Keratinocyte (primary cell): ENCODE results near the gene HMCES. TPM values are rescaled to one million over a fixed set of nuclear protein-coding genes. Genes with fewer than 3 reads are reported as not detected.

Source experiments
- DNase-seq: peaks from one replicate; pipeline ENCODE4 v3.0.0-alpha.2; 2011; ENCODE audit warnings: low read depth, missing footprints, low spot score
- FAIRE-seq: peaks from 2 replicates; lab custom pipeline; 2011; peaks lifted over from hg19 to GRCh38; lab: Jason Lieb, UNC
- H2AFZ ChIP-seq: 2 replicates; pipeline ENCODE4 v1.6.0; 2012; ENCODE audit warnings: low read length, control low read depth, inconsistent platforms; ENCODE audit not compliant: control insufficient read depth
- H3K27ac ChIP-seq: 2 replicates; pipeline ENCODE4 v1.5.1; 2011; ENCODE audit warnings: low read length; ENCODE audit not compliant: control insufficient read depth, insufficient read depth
- H3K27me3 ChIP-seq: 3 replicates; pipeline ENCODE4 v1.6.0; 2011; ENCODE audit warnings: low read length; ENCODE audit not compliant: control insufficient read depth, insufficient read depth; ENCODE audit errors: extremely low read depth
- H3K36me3 ChIP-seq, 2 experiments: 2 replicates in 1 of 2; 3 replicates in 1 of 2; pipeline ENCODE4 v1.5.1; 2011; ENCODE audit warnings: low read length in 2 of 2, mild to moderate bottlenecking in 1 of 2; ENCODE audit not compliant: control insufficient read depth in 2 of 2, insufficient read depth in 2 of 2; ENCODE audit errors: extremely low read depth in 1 of 2
- H3K4me1 ChIP-seq: 3 replicates; pipeline ENCODE4 v1.5.1; 2011; ENCODE audit warnings: low read length; ENCODE audit not compliant: control insufficient read depth, insufficient read depth; ENCODE audit errors: extremely low read depth
- H3K4me2 ChIP-seq: 3 replicates; pipeline ENCODE4 v1.6.0; 2011; ENCODE audit warnings: low read depth, low read length; ENCODE audit not compliant: control insufficient read depth, insufficient read depth; ENCODE audit errors: extremely low read depth
- H3K4me3 ChIP-seq, 3 experiments: fragments of 200-600 bp in 1 of 3; sonication (generic) in 1 of 3; 2 replicates in 2 of 3; 3 replicates in 1 of 3; pipeline ENCODE4 v1.5.1; 2011 to 2016; ENCODE audit warnings: low read length in 3 of 3, mild to moderate bottlenecking in 3 of 3, control low read depth in 2 of 3, inconsistent platforms in 1 of 3, low read depth in 1 of 3, mixed read lengths in 1 of 3, mixed run types in 1 of 3, moderate library complexity in 1 of 3; ENCODE audit not compliant: control insufficient read depth in 2 of 3, insufficient read depth in 2 of 3; ENCODE audit errors: extremely low read depth in 1 of 3
- H3K79me2 ChIP-seq: 2 replicates; pipeline ENCODE4 v1.6.0; 2012; ENCODE audit warnings: low read length; ENCODE audit not compliant: control insufficient read depth, insufficient read depth
- H3K9ac ChIP-seq: 3 replicates; pipeline ENCODE4 v1.6.0; 2011; ENCODE audit warnings: low read length; ENCODE audit not compliant: control insufficient read depth, insufficient read depth; ENCODE audit errors: extremely low read depth
- H3K9me1 ChIP-seq: 3 replicates; pipeline ENCODE4 v1.6.0; 2011; ENCODE audit warnings: low read length; ENCODE audit not compliant: control insufficient read depth, insufficient read depth; ENCODE audit errors: extremely low read depth
- H3K9me3 ChIP-seq: 2 replicates; pipeline ENCODE4 v1.5.1; 2012; ENCODE audit warnings: low read depth, low read length; ENCODE audit not compliant: control insufficient read depth
- H4K20me1 ChIP-seq: 3 replicates; pipeline ENCODE4 v1.6.0; 2011; ENCODE audit warnings: low read length; ENCODE audit not compliant: control insufficient read depth, insufficient read depth; ENCODE audit errors: extremely low read depth
- EZH2 ChIP-seq: IDR thresholded peaks from one replicate; pipeline ENCODE4 v1.6.1; 2012; ENCODE audit warnings: inconsistent platforms, mild to moderate bottlenecking, low read length, moderate library complexity
- dilution Hi-C: fragments of 300-500 bp; cut with MboI; formaldehyde crosslinking; loops from one replicate; pipeline ENCODE4 v1.7.0; 2020; ENCODE audit warnings: low sequenced_read_pairs; ENCODE audit not compliant: extremely low pct_ligation_motif_present
- polyA minus RNA-seq, 3 experiments: library from RNA; depleted of rRNA, polyadenylated mRNA; stranded (reverse); fragments of >200 nt; gene quantifications; 1 replicate in 1 of 3; 2 replicates in 1 of 3; 3 replicates in 1 of 3; pipeline ENCODE4 v1.2.3, GENCODE V29; 2011
- polyA plus RNA-seq, 5 experiments: library from polyadenylated mRNA; depleted of rRNA in 3 of 5; stranded (reverse) in 3 of 5; stranded (forward) in 1 of 5; unstranded in 1 of 5; fragments of >200 nt; gene quantifications; 1 replicate in 1 of 5; 2 replicates in 3 of 5; 3 replicates in 1 of 5; pipeline versions ENCODE4 v1.2.1 to v1.2.3, GENCODE V29; 2011 to 2012; ENCODE audit warnings: missing spikeins in 2 of 5, low read depth in 1 of 5, low replicate concordance in 1 of 5
- TF ChIP-seq, protein P1 (sequence below), 3 experiments: IDR thresholded peaks in 1 of 3; conservative IDR thresholded peaks in 1 of 3; optimal IDR thresholded peaks in 1 of 3; 2 replicates in 2 of 3; 3 replicates in 1 of 3; pipeline versions ENCODE3 to v1.5.1; 2011; ENCODE audit warnings: low read length in 3 of 3, mild to moderate bottlenecking in 3 of 3, moderate library complexity in 2 of 3, control low read depth in 1 of 3, inconsistent platforms in 1 of 3; ENCODE audit not compliant: insufficient read depth in 2 of 3; ENCODE audit errors: extremely low read depth in 1 of 3

Gene HMCES, protein sequence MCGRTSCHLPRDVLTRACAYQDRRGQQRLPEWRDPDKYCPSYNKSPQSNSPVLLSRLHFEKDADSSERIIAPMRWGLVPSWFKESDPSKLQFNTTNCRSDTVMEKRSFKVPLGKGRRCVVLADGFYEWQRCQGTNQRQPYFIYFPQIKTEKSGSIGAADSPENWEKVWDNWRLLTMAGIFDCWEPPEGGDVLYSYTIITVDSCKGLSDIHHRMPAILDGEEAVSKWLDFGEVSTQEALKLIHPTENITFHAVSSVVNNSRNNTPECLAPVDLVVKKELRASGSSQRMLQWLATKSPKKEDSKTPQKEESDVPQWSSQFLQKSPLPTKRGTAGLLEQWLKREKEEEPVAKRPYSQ
- polyA plus RNA-seq (36.4 to 66.4 TPM (median 54.6 TPM) in 3 replicates), polyA minus RNA-seq (16.7 to 31.2 TPM (median 27.3 TPM) in 3 replicates)
- 11.3 TPM for polyA plus RNA-seq (2011; ENCODE audit: low read depth)
- polyA plus RNA-seq (2011; cell fraction: cytosol; rRNA removed), result 39.0 and 41.1 TPM in 2 replicates
- polyA plus RNA-seq (2011; cell fraction: nucleus; rRNA removed), result 43.9 and 45.5 TPM in 2 replicates
- polyA plus RNA-seq (2012; ENCODE audit: low replicate concordance), result 39.9 and 63.3 TPM in 2 replicates
- polyA minus RNA-seq (2011; cell fraction: cytosol; rRNA and poly(A)+ RNA removed), result 22.1 TPM
- 8.9 and 21.1 TPM in 2 replicates for polyA minus RNA-seq (2011; cell fraction: nucleus; rRNA and poly(A)+ RNA removed)

DNA sequence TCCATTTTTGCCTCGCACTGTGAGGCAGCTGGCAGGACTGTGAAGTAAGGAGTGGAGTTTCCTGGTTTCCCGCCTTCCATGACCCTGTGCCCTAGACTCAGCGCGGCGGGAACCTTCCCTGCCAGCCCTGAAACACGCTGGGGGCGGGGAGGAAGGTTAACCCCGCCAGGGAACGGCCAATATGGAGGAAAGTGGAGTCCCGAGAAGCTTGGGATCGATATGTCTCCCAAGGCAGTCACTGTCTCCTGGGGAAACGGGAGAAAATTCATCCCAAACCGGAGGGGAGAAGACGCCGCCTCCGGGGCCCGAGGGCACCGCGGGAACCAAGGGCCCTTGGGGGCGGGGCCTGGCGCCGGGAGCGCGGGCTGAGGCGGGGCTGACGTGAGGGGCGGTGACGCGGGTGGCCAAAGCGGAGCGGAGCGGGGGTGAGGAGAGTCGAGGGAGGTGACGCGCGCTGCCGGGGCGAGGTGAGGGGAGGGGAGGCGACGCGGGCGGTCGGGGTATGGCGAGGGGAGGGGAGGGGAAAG is at the start of gene HMCES:
HMCES (plus strand) TSS at position 432 of the 527 bp plus-strand sequence. CDS start 863 bp downstream, outside the sequence.
- DNase-seq (no peak), FAIRE-seq (no peak)
- no peak for TF ChIP-seq EZH2
- H3K4me2 ChIP-seq, result peak within 1 kb of the TSS; percentile 83
- H4K20me1 ChIP-seq, result no peaks in the 10 kb centered on the region
- no peaks in the 10 kb centered on the region for H3K9me1 ChIP-seq
- peaks cover 24% of the 10 kb centered on the region for H3K4me1 ChIP-seq
- dilution Hi-C loops, result no loop called here
- no peaks in the 10 kb centered on the region for H3K27me3 ChIP-seq
- H3K27ac ChIP-seq, result peak within 1 kb of the TSS; percentile 77
- H3K36me3 ChIP-seq, result peaks cover 16 to 21% of the 10 kb centered on the region in 2 experiments
- H3K4me3 ChIP-seq, result peak within 1 kb of the TSS; percentile 67 to 85 (median 83)
- H2AFZ ChIP-seq, result peak within 1 kb of the TSS; percentile 82
- H3K9ac ChIP-seq, result peak within 1 kb of the TSS; percentile 85
- H3K79me2 ChIP-seq, result peaks cover 16% of the 10 kb centered on the region
- no peaks in the 10 kb centered on the region for H3K9me3 ChIP-seq

DNA sequence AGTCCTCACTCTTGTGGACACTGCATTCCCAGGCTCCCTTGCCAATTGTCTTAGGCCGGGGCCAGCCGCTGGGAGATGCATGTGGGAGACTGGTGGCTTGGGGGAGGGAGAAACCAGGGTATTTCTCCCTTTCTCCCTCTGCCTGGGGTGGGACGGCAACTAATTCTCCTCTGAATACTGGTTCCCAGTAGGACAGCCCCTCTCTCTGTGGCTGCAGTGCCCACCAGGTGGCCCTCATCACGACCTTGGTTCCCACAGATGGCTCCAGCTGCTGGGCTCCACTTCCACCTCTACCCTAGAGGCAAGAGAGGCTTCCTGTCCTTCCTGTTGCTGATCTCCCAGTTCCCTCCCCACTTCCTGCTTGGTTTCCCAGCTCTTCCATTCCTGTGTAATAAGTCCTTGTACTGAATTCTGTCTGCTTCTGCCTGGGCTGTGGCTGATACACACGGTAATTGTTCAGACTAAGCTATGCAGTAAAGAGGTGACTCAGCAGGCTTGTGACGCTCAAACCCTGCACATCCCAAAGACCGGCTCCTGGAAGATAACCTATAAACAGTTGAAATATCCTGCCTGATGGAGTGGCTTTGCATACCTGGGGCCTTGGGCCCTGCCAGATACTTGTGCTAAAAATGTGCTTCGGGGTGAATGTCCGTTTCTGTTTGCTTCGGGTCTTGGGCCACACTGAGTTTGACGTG is 49.6 kb upstream of the HMCES start:
- peak; percentile 97 for FAIRE-seq
- no peaks in the 10 kb centered on the region for H3K27me3 ChIP-seq
- DNase-seq, result peak; percentile 93
- peaks cover 6% of the 10 kb centered on the region for H3K9me1 ChIP-seq
- TF ChIP-seq, protein P1, sequence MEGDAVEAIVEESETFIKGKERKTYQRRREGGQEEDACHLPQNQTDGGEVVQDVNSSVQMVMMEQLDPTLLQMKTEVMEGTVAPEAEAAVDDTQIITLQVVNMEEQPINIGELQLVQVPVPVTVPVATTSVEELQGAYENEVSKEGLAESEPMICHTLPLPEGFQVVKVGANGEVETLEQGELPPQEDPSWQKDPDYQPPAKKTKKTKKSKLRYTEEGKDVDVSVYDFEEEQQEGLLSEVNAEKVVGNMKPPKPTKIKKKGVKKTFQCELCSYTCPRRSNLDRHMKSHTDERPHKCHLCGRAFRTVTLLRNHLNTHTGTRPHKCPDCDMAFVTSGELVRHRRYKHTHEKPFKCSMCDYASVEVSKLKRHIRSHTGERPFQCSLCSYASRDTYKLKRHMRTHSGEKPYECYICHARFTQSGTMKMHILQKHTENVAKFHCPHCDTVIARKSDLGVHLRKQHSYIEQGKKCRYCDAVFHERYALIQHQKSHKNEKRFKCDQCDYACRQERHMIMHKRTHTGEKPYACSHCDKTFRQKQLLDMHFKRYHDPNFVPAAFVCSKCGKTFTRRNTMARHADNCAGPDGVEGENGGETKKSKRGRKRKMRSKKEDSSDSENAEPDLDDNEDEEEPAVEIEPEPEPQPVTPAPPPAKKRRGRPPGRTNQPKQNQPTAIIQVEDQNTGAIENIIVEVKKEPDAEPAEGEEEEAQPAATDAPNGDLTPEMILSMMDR (optimal IDR thresholded peaks at IDR 0.05 in 1 of 3, IDR thresholded peaks at IDR 0.05 in 1 of 3, conservative IDR thresholded peaks at IDR 0.05 in 1 of 3; ENCODE audit: extremely low read depth in 1 of 3, insufficient read depth in 2 of 3, low read length in 3 of 3), result peak in 2 of 3 experiments; percentile 10 to 25
- TF ChIP-seq EZH2, result no peak
- peak overlapping the region; percentile 24 for H3K9ac ChIP-seq
- H3K4me3 ChIP-seq, result no peak overlapping the region
- peak overlapping the region; percentile 51 for H3K4me2 ChIP-seq
- no peaks in the 10 kb centered on the region for H3K36me3 ChIP-seq
- H3K4me1 ChIP-seq, result peaks cover 50% of the 10 kb centered on the region
- peak overlapping the region; percentile 71 for H3K27ac ChIP-seq
- no peaks in the 10 kb centered on the region for H3K9me3 ChIP-seq
- no peaks in the 10 kb centered on the region for H4K20me1 ChIP-seq
- peak overlapping the region; percentile 66 for H2AFZ ChIP-seq
- H3K79me2 ChIP-seq, result no peaks in the 10 kb centered on the region
- dilution Hi-C loops, result no loop called here
